ENCODE data around the gene ZDHHC12. TPM values are rescaled to one million over a fixed set of nuclear protein-coding genes. Genes with fewer than 3 reads are reported as not detected.
A peak's percentile ranks its signal among the peaks of the same experiment; 100 is the strongest.

Gene ZDHHC12
- total RNA-seq, 2 experiments from 2014 or later: 40.0 to 56.8 TPM

GRCh38 chr9:128690684-128691034 is 33.3 kb downstream of the ZDHHC12 start:
- Histone ChIP-seq H3K4me3 (ENCODE audit: low read depth, low read length, poor library complexity, severe bottlenecking) (peak overlapping the region; percentile 92), H2AFZ (ENCODE audit: low read length) (no peak overlapping the region), H3K4me2 (ENCODE audit: low read length) (peak overlapping the region; percentile 93), H3K9me2 (ENCODE audit: insufficient read depth, low read length) (no peaks in the 10 kb centered on the region), H3K27ac (ENCODE audit: low read depth, low read length, poor library complexity, severe bottlenecking) (peak overlapping the region; percentile 59), H4K20me1 (ENCODE audit: insufficient read depth, low read length) (peaks cover 34% of the 10 kb centered on the region), H3K4me1 (ENCODE audit: insufficient read depth, low read length, poor library complexity, severe bottlenecking) (peaks cover 40% of the 10 kb centered on the region), H3K9me3 (ENCODE audit: low read length) (no peaks in the 10 kb centered on the region), H3K79me2 (ENCODE audit: insufficient read depth, low read depth, low read length) (peaks cover 76% of the 10 kb centered on the region), H3K36me3 (ENCODE audit: insufficient read depth, low read length) (peaks cover 65% of the 10 kb centered on the region)
- intact Hi-C loops (cut with micrococcal nuclease; ENCODE audit: unreplicated experiment): no loop called here
- DNase-seq (ENCODE audit: low spot score): no peak
- BruUV-seq (replicated peaks): no TSS peak
- TF ChIP-seq EZH2phosphoT487 (IDR thresholded peaks at IDR 0.05; ENCODE audit: borderline replicate concordance, low read depth, low read length) (no peak), CTCF (conservative IDR thresholded peaks at IDR 0.05; ENCODE audit: low read length) (no peak)
- CTCF ChIA-PET (ENCODE audit: unreplicated experiment): no interaction called here
- POLR2A ChIA-PET: interaction anchor here (1.3 kb wide), 1 partner anchor 34 kb away, joined by 3 read pairs; no protein-coding TSS in a partner anchor

GRCh38 chr9:128689820-128690683 is 33.9 kb downstream of the ZDHHC12 start:
- H2AFZ ChIP-seq (ENCODE audit: low read length): no peak overlapping the region
- DNase-seq (ENCODE audit: low spot score): peak; percentile 71
- intact Hi-C loops (cut with micrococcal nuclease; ENCODE audit: unreplicated experiment): loop anchor here (2.0 to 10.0 kb wide), 4 partner anchors 43 to 1355 kb away; partner anchors contain the start of genes FNBP1 and SPTAN1
- peaks cover 82% of the 10 kb centered on the region for H3K79me2 ChIP-seq (ENCODE audit: insufficient read depth, low read depth, low read length)
- peaks cover 67% of the 10 kb centered on the region for H3K36me3 ChIP-seq (ENCODE audit: insufficient read depth, low read length)
- H3K4me3 ChIP-seq (ENCODE audit: low read depth, low read length, poor library complexity, severe bottlenecking): peak overlapping the region; percentile 92
- H3K9me2 ChIP-seq (ENCODE audit: insufficient read depth, low read length): no peaks in the 10 kb centered on the region
- peak overlapping the region; percentile 59 for H3K27ac ChIP-seq (ENCODE audit: low read depth, low read length, poor library complexity, severe bottlenecking)
- ChIA-PET POLR2A (interaction anchor here (0.7 to 1.1 kb wide), 3 partner anchors 11 to 101 kb away, joined by 3 to 4 read pairs (median 3); no protein-coding TSS in a partner anchor), CTCF (ENCODE audit: unreplicated experiment) (interaction anchor here (0.6 to 0.7 kb wide), 2 partner anchors 192 to 623 kb away, joined by 3 to 8 read pairs; partner anchors contain the start of genes KYAT1, LRRC8A and NAIF1)
- H3K4me2 ChIP-seq (ENCODE audit: low read length): peak overlapping the region; percentile 93
- TF ChIP-seq EZH2phosphoT487 (IDR thresholded peaks at IDR 0.05; ENCODE audit: borderline replicate concordance, low read depth, low read length) (no peak), CTCF (conservative IDR thresholded peaks at IDR 0.05; ENCODE audit: low read length) (no peak)
- no TSS peak for BruUV-seq (replicated peaks)
- no peaks in the 10 kb centered on the region for H3K9me3 ChIP-seq (ENCODE audit: low read length)
- peaks cover 40% of the 10 kb centered on the region for H3K4me1 ChIP-seq (ENCODE audit: insufficient read depth, low read length, poor library complexity, severe bottlenecking)
- H4K20me1 ChIP-seq (ENCODE audit: insufficient read depth, low read length): peaks cover 34% of the 10 kb centered on the region
